Measurements from ENCODE around the gene EARS2.

GRCh38 chr16:23584186-23585076, 27.3 kb upstream of the EARS2 start:
- TF ChIP-seq TAF1 (IDR thresholded peaks at IDR 0.05; ENCODE audit: low read depth) (no peak), YY1 (IDR thresholded peaks at IDR 0.05; ENCODE audit: low read depth) (no peak), REST (IDR thresholded peaks at IDR 0.05; ENCODE audit: low read depth) (no peak), FOXM1 (IDR thresholded peaks at IDR 0.05; ENCODE audit: borderline replicate concordance, low read depth) (no peak), USF1 (IDR thresholded peaks at IDR 0.05) (no peak), NFIC (IDR thresholded peaks at IDR 0.05) (no peak), RAD21 (IDR thresholded peaks at IDR 0.05; ENCODE audit: low read depth) (no peak), ZBTB7A (IDR thresholded peaks at IDR 0.05; ENCODE audit: low read depth) (no peak), CEBPB (IDR thresholded peaks at IDR 0.05) (no peak), MAX (IDR thresholded peaks at IDR 0.05) (no peak)

Measured in Ishikawa (cell line).